Spleen (tissue), 11 donors: ENCODE data around the gene GRIK1. TPM values are rescaled to one million over a fixed set of nuclear protein-coding genes. Genes with fewer than 3 reads are reported as not detected.

Source experiments
- DNase-seq: peaks from one replicate; pipeline ENCODE4 v3.0.0-alpha.2; 2020
- H3K27ac ChIP-seq, 8 donors: fragments of 200-600 bp; sonication (generic) in 7 of 8; 1 replicate in 4 of 8; 2 replicates in 4 of 8; pipeline versions ENCODE4 v1.5.0 to v1.8.0; 2016 to 2021; ENCODE audit warnings: inconsistent platforms in 4 of 8, mild to moderate bottlenecking in 4 of 8, moderate library complexity in 1 of 8
- H3K27me3 ChIP-seq, 7 donors: fragments of 200-600 bp; sonication (generic) in 6 of 7; replicated peaks in 1 of 7; 1 replicate in 4 of 7; 2 replicates in 3 of 7; pipeline versions ENCODE4 v1.5.0 to v1.8.0; 2016 to 2021; ENCODE audit warnings: inconsistent platforms in 3 of 7, mild to moderate bottlenecking in 1 of 7
- H3K36me3 ChIP-seq, 6 donors: fragments of 200-600 bp; sonication (generic) in 5 of 6; 1 replicate in 4 of 6; 2 replicates in 2 of 6; pipeline versions ENCODE4 v1.5.0 to v1.8.0; 2016 to 2021; ENCODE audit warnings: inconsistent platforms in 2 of 6
- H3K4me1 ChIP-seq, 6 donors: fragments of 200-600 bp; sonication (generic) in 5 of 6; 1 replicate in 3 of 6; 2 replicates in 3 of 6; pipeline versions ENCODE4 v1.5.0 to v1.8.0; 2016 to 2021; ENCODE audit warnings: inconsistent platforms in 3 of 6
- H3K4me3 ChIP-seq, 8 donors: fragments of 200-600 bp; sonication (generic) in 7 of 8; 1 replicate in 4 of 8; 2 replicates in 4 of 8; pipeline versions ENCODE4 v1.5.0 to v1.8.0; 2016 to 2021; ENCODE audit warnings: inconsistent platforms in 4 of 8, mild to moderate bottlenecking in 4 of 8, moderate library complexity in 2 of 8
- H3K9me3 ChIP-seq, 8 donors: fragments of 200-600 bp; sonication (generic) in 7 of 8; 1 replicate in 4 of 8; 2 replicates in 4 of 8; pipeline versions ENCODE4 v1.5.0 to v1.8.0; 2016 to 2021; ENCODE audit warnings: inconsistent platforms in 4 of 8
- CTCF ChIP-seq, 11 experiments: fragments of 200-600 bp in 7 of 11; fragments of 450-650 bp in 4 of 11; sonication (generic) in 4 of 11; IDR thresholded peaks in 8 of 11; conservative IDR thresholded peaks in 3 of 11; 1 replicate in 7 of 11; 2 replicates in 4 of 11; pipeline versions ENCODE4 v1.4.0 to v1.8.0; 2016 to 2021; ENCODE audit warnings: antibody characterized with exemption in 11 of 11, inconsistent platforms in 4 of 11, mild to moderate bottlenecking in 1 of 11
- POLR2A ChIP-seq, 3 donors: fragments of 450-650 bp; IDR thresholded peaks; one replicate each; pipeline ENCODE4 v1.5.1; 2017; ENCODE audit warnings: antibody characterized with exemption in 3 of 3, mild to moderate bottlenecking in 1 of 3
- POLR2AphosphoS5 ChIP-seq, 3 donors: sonication (generic); formaldehyde crosslinking; IDR thresholded peaks; one replicate each; pipeline ENCODE4 v1.5.1; 2017; ENCODE audit warnings: antibody characterized with exemption in 3 of 3
- WGBS, 5 donors: extraction: QIAGEN DNeasy Blood & Tissue Kit in 3 of 5; methylation state at CpG; one replicate each; pipeline versions ENCODE4 v1.1.5 to v1.1.7; 2013 to 2018; 5-methylcytosine and 5-hydroxymethylcytosine counted together
- intact Hi-C: fragments of 100-400 bp; cut with DNase I; formaldehyde crosslinking; loops from one replicate; pipeline ENCODE4 v1.15.0; 2023; ENCODE audit warnings: low total_unique reads
- polyA plus RNA-seq, 3 donors: library from polyadenylated mRNA; stranded (reverse); fragments of 200-250 nt; gene quantifications; one replicate each; pipeline ENCODE4 v1.2.1, GENCODE V29; 2013
- total RNA-seq, 7 donors: library from RNA; depleted of rRNA in 3 of 7; stranded (reverse); fragments of >200 nt in 3 of 7; fragmentation: NEBNext Ultra II Directional in 4 of 7; extraction: Animal tissue kit (Norgen Biotek cat#: 25700) in 4 of 7; gene quantifications; one replicate each; pipeline versions ENCODE4 v1.1.0 to v1.2.1, GENCODE V29; 2016 to 2021
- donor health status: healthy with polysubstance abuse.
- donor health status: DM: no; HTN: no; CAD: no; lungs with moderate emphysema.
- donor health status: DM: no; HTN: no; CAD: no.
- donor health status: Bipolar disorder and iron deficiency.
- donor health status: healthy.
- donor health status: DM: no; HTN: no; CAD: no.
- donor health status: DM: yes; HTN: yes; CAD: no.

The GRIK1 gene
- total and polyA plus RNA-seq, 10 donors: 0.02 to 0.17 (median 0.04) TPM; not detected in 7

GRCh38 chr21:29514652-29515247 is 425.0 kb downstream of the GRIK1 start:
- no peaks in the 10 kb centered on the region for H3K4me1 ChIP-seq
- H3K9me3 ChIP-seq: peaks cover 6 to 34% (median 23%) of the 10 kb centered on the region in 8 donors
- H3K27ac ChIP-seq: no peak overlapping the region
- no peak for TF ChIP-seq POLR2AphosphoS5 (IDR thresholded peaks at IDR 0.05)
- no peak for TF ChIP-seq POLR2A (IDR thresholded peaks at IDR 0.05)
- no peak for TF ChIP-seq CTCF (IDR thresholded peaks at IDR 0.05 in 8 of 11, conservative IDR thresholded peaks at IDR 0.05 in 3 of 11)
- 95 to 100% (median 97%) methylated on average over 2 of the region's 2 CpGs for WGBS, 5 donors
- intact Hi-C loops: no loop called here
- H3K4me3 ChIP-seq: no peak overlapping the region
- H3K36me3 ChIP-seq: peaks cover 0 to 7% (median 0%) of the 10 kb centered on the region in 6 donors
- H3K27me3 ChIP-seq: no peaks in the 10 kb centered on the region
- no peak for DNase-seq

- Histone ChIP-seq H3K4me3 (no peak overlapping the region), H3K27ac (no peak overlapping the region), H3K27me3 (no peaks in the 10 kb centered on the region), H3K4me1 (no peaks in the 10 kb centered on the region), H3K36me3 (peaks cover 0 to 7% (median 0%) of the 10 kb centered on the region in 6 donors), H3K9me3 (peaks cover 6 to 34% (median 23%) of the 10 kb centered on the region in 8 donors)
- no peak for TF ChIP-seq POLR2A (IDR thresholded peaks at IDR 0.05)
- TF ChIP-seq CTCF (IDR thresholded peaks at IDR 0.05 in 8 of 11, conservative IDR thresholded peaks at IDR 0.05 in 3 of 11): no peak
- no peak for TF ChIP-seq POLR2AphosphoS5 (IDR thresholded peaks at IDR 0.05)
- intact Hi-C loops: no loop called here
- no peak for DNase-seq
- WGBS, 5 donors: 82 to 100% (median 86%) methylated on average over 1 of the region's 1 CpG
Measured at GRCh38 chr21:29513535-29513934, 426.3 kb downstream of the GRIK1 start.

GRCh38 chr21:29511096-29511495 is 428.7 kb downstream of the GRIK1 start:
- peaks cover 6 to 34% (median 23%) of the 10 kb centered on the region in 8 donors for H3K9me3 ChIP-seq
- no peak overlapping the region for H3K27ac ChIP-seq
- 78 to 93% (median 87%) methylated on average over 4 of the region's 4 CpGs for WGBS, 5 donors
- H3K4me3 ChIP-seq: no peak overlapping the region
- no peak for DNase-seq
- H3K4me1 ChIP-seq: no peaks in the 10 kb centered on the region
- intact Hi-C loops: no loop called here
- H3K36me3 ChIP-seq: peaks cover 0 to 7% (median 0%) of the 10 kb centered on the region in 6 donors
- no peaks in the 10 kb centered on the region for H3K27me3 ChIP-seq
- TF ChIP-seq POLR2AphosphoS5 (IDR thresholded peaks at IDR 0.05): no peak
- TF ChIP-seq CTCF (IDR thresholded peaks at IDR 0.05 in 8 of 11, conservative IDR thresholded peaks at IDR 0.05 in 3 of 11): no peak
- TF ChIP-seq POLR2A (IDR thresholded peaks at IDR 0.05): no peak

- intact Hi-C loops: no loop called here
- Histone ChIP-seq H3K4me1 (no peaks in the 10 kb centered on the region), H3K27me3 (no peaks in the 10 kb centered on the region), H3K4me3 (no peak overlapping the region), H3K36me3 (peaks cover 0 to 5% (median 0%) of the 10 kb centered on the region in 6 donors), H3K27ac (no peak overlapping the region), H3K9me3 (peaks cover 5 to 19% (median 8%) of the 10 kb centered on the region in 8 donors)
- DNase-seq: no peak
- TF ChIP-seq POLR2A (IDR thresholded peaks at IDR 0.05) (no peak), CTCF (IDR thresholded peaks at IDR 0.05 in 8 of 11, conservative IDR thresholded peaks at IDR 0.05 in 3 of 11) (no peak), POLR2AphosphoS5 (IDR thresholded peaks at IDR 0.05) (no peak)
- whole genome bisulfite sequencing, 5 donors: 84 to 94% (median 87%) methylated on average over 6 of the region's 6 CpGs
Measured at GRCh38 chr21:29509121-29509520, 430.7 kb downstream of the GRIK1 start.
